Ectodermal cell (in vitro differentiated cells): Measurements from ENCODE around the gene SMYD5.

Experiments
- H3K27ac ChIP-seq: 2 replicates; pipeline ENCODE4 v1.7.0; 2013; ENCODE audit warnings: mild to moderate bottlenecking, low read depth, low read length; ENCODE audit not compliant: insufficient read depth, poor library complexity, severe bottlenecking
- H3K27me3 ChIP-seq: 2 replicates; pipeline ENCODE4 v1.7.0; 2013; ENCODE audit warnings: mild to moderate bottlenecking, low read length; ENCODE audit not compliant: insufficient read depth, control insufficient read depth, poor library complexity, severe bottlenecking
- H3K36me3 ChIP-seq: one replicate; pipeline ENCODE4 v1.7.0; 2013; ENCODE audit warnings: low read length; ENCODE audit not compliant: control insufficient read depth, insufficient read depth
- H3K4me1 ChIP-seq: one replicate; pipeline ENCODE4 v1.7.0; 2013; ENCODE audit warnings: low read length; ENCODE audit not compliant: control insufficient read depth, insufficient read depth
- H3K4me3 ChIP-seq: 2 replicates; pipeline ENCODE4 v1.7.0; 2013; ENCODE audit warnings: low read depth, low read length, control low read depth; ENCODE audit not compliant: insufficient read depth
- H3K9me3 ChIP-seq: 2 replicates; pipeline ENCODE4 v1.7.0; 2013; ENCODE audit warnings: mild to moderate bottlenecking, low read length, moderate library complexity; ENCODE audit not compliant: control insufficient read depth
- WGBS, 2 experiments: methylation state at CpG; one replicate each; pipeline ENCODE4 v1.1.7; 2013; ENCODE audit warnings: missing lambda C conversion rate in 2 of 2; 5-methylcytosine and 5-hydroxymethylcytosine counted together

Gene SMYD5

DNA sequence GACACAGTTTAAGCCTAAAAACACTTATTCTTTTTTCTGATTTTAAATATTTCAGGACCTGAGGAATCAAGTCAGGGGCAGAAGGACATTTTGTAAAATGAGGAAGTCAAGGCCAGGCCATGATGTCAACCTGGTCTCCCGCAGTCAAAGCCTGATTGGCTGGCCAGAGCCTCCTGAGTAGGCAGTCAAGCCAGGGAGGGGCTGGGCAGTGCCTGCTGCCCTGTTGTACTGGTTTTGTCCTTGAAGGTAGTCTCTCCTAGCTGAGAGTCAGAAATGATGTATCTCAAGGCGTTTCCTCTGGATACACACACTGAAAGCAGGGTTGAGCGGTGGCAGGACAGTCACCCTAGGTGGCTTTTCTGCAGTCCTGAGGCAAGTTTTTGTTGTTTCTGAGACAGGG, 39.9 kb downstream of the SMYD5 start:
- 90 to 94% methylated on average over 3 of the region's 3 CpGs for WGBS, 2 experiments
- Histone ChIP-seq H3K27me3 (no peaks in the 10 kb centered on the region), H3K36me3 (peaks cover 34% of the 10 kb centered on the region), H3K4me1 (peaks cover 7% of the 10 kb centered on the region), H3K27ac (no peak overlapping the region), H3K4me3 (no peak overlapping the region), H3K9me3 (no peaks in the 10 kb centered on the region)

DNA sequence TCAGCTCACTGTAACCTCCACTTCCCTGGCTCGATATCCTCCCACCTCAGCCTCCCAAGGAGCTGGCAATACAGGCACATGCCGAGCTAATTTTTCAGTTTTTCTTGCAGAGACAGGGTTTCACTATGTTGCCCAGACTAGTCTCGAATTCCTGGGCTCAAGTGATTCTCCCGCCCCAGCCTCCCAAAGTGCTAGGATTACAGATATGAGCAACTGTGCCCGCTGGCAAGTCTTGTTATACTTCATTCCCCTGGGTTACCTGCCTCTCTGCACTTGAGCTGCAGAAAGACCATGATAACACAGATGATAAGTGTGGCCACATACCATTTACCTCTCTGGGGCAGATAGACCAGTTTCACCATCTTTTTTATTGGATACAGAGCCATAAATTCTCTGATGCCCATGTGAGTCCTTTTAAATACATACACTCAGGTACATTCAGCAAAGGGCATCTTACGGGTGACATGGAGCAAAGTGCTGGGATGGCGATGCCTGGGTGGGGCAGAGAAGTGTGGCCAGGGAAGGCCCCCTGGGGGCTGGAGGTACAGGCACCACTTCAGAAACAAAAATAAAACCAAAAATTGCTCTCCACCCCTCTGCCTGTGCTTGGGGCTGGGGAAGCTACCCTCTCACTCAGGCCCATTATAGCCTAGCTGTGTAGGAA, 40.4 kb downstream of the SMYD5 start:
- Histone ChIP-seq H3K27me3 (no peaks in the 10 kb centered on the region), H3K4me3 (no peak overlapping the region), H3K4me1 (peaks cover 7% of the 10 kb centered on the region), H3K9me3 (no peaks in the 10 kb centered on the region), H3K27ac (no peak overlapping the region), H3K36me3 (peaks cover 28% of the 10 kb centered on the region)
- 93 to 94% methylated on average over 7 of the region's 7 CpGs for WGBS, 2 experiments

DNA sequence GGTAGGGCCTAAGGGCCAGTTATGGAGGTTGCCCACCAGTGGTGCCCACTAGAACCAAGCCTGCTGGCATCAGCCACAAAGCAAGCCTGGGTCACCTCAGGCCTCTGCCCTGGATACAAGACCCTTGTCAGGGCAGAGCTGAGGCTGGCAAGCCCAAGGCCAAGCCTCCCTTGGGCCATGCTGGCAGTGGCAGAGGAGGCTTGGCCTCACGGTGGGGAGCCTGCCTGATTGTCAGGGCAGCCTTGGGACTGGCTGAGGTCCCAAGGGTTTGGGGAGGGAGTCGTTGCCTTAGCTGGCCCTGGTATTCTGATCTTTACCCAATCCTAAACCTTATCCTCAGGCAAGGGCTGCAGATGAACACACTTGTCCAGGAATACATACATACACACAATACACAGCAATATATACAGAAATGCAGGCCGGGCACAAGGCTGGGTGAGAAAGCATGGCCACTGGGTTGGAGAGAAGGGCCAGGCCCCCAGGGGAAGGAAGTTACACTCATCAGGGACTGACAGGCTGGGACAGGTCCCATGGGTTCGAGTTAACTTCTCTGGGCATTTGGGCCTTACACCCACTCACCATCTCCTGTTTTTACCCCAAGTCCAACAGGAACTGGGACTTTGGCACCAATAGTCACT, 41.1 kb downstream of the SMYD5 start:
- peaks cover 22% of the 10 kb centered on the region for H3K36me3 ChIP-seq
- peaks cover 7% of the 10 kb centered on the region for H3K4me1 ChIP-seq
- H3K27me3 ChIP-seq = no peaks in the 10 kb centered on the region
- H3K9me3 ChIP-seq = no peaks in the 10 kb centered on the region
- H3K27ac ChIP-seq = no peak overlapping the region
- no peak overlapping the region for H3K4me3 ChIP-seq
- 84 to 86% methylated on average over 4 of the region's 4 CpGs for WGBS, 2 experiments

DNA sequence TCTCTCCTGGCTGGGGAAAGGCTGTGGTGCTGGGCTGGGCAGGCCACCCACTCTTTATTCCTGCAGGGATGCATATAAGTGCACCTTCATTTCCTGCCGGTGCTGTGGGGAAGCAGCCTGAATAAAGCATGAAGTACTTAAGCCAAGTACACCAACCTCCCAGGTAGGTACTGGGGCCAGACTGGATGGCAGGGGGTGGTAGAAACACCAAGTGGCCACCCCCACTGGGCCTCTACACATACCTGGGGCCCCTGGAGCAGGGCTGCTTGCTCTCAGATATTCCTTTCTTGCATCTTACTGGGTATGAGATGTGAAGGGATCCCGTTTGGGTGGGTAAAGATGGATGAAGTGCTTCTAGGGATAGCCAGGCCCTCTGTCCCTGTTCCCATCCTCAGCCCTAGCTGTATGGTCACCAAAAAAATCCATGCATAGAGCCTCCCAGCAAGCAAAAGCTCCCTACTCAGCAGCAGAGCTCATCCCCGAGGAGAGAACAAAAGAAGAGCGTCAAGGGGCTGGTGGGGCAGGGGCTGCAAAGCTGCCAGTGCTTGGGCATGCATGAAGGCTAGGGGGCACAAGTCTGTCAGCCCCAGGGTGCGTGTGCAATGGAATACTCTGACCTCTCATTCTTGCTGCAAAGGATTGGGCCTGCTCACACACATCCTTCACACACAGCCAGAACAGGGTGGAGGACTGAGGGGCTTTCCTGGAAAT, 42.0 kb downstream of the SMYD5 start:
- H3K4me3 ChIP-seq = no peak overlapping the region
- H3K9me3 ChIP-seq = no peaks in the 10 kb centered on the region
- 50 to 64% methylated on average over 5 of the region's 5 CpGs for WGBS, 2 experiments
- peaks cover 7% of the 10 kb centered on the region for H3K4me1 ChIP-seq
- peaks cover 18% of the 10 kb centered on the region for H3K36me3 ChIP-seq
- H3K27me3 ChIP-seq = no peaks in the 10 kb centered on the region
- H3K27ac ChIP-seq = no peak overlapping the region

DNA sequence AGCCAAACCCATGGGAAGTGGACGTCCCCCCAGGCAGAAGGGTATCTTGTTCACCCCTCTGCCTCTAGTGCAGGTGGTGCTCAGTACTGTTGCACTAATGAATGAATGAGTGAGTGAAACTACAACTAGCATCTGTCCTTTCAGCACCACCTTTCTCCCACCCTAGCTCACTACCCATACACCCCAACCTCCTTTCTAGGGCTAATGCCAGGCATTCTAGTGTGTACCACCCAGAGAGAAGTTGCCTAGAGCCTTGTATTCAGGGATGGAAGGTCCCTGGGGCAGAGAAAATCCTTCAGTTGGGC, 42.5 kb downstream of the SMYD5 start:
- H3K36me3 ChIP-seq = peaks cover 18% of the 10 kb centered on the region
- no peak overlapping the region for H3K27ac ChIP-seq
- H3K4me3 ChIP-seq = no peak overlapping the region
- 77 to 82% methylated on average over 1 of the region's 1 CpG for WGBS, 2 experiments
- no peaks in the 10 kb centered on the region for H3K9me3 ChIP-seq
- peaks cover 7% of the 10 kb centered on the region for H3K4me1 ChIP-seq
- H3K27me3 ChIP-seq = no peaks in the 10 kb centered on the region

DNA sequence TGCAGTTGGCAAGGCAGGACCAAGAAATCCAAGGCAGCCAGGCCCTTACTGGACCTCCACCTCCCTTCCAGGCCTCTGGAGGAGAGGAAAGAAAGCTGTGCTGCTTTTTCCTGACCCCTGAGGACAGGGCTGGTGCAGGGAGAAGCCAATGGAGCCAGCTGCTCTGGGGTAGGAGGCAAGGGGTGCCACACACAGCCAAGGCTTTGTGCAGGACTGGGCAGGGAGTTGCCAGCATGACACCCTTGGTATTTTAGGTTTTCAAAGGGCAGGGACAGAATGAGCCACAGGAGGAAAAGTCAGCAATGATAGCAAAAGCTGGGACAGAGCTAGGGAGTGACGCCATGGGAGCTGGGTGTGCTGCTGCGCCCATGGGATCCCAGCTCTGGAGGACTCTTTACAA, 43.0 kb downstream of the SMYD5 start:
- Histone ChIP-seq H3K4me1 (peaks cover 7% of the 10 kb centered on the region), H3K27me3 (no peaks in the 10 kb centered on the region), H3K9me3 (no peaks in the 10 kb centered on the region), H3K4me3 (no peak overlapping the region), H3K27ac (no peak overlapping the region), H3K36me3 (peaks cover 18% of the 10 kb centered on the region)
- WGBS, 2 experiments = 94 to 99% methylated on average over 2 of the region's 2 CpGs

DNA sequence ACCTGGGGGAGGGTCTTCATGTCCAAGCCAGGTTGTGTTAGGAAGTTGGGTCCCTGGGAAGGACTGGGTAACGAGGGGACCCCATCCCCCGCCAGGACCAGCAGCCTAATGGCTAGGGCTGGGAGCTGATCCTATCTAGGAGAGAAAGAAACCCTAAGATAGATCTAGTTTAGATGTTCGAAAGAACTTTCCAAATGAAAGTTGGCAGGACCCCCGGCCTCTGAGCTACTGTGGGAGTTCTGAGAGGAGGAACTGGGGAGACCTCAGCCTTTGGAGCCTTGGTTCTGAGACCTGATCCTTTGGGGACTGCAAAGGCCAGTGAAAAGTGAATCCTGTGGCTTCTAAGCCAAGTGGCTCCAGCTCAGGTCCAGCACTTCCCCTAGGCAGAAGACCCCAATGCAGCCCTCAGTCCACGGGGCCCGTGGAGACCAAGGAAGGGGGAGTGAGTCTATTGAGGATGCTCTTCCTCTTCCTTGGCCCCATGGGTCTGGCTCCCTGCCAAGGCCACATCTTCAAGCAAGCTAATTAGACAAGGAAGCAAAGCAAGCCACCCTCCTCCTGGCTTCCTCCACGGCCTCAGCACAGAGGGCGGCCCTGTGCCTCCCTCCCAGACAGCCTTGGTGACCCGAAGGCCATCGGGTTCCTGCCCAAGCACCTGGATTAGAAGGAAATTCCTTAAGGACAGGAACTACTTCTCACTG, 43.5 kb downstream of the SMYD5 start:
- peaks cover 15% of the 10 kb centered on the region for H3K36me3 ChIP-seq
- H3K4me3 ChIP-seq = no peak overlapping the region
- H3K4me1 ChIP-seq = peaks cover 7% of the 10 kb centered on the region
- no peak overlapping the region for H3K27ac ChIP-seq
- WGBS, 2 experiments = 85 to 92% methylated on average over 10 of the region's 10 CpGs
- H3K27me3 ChIP-seq = no peaks in the 10 kb centered on the region
- H3K9me3 ChIP-seq = no peaks in the 10 kb centered on the region

DNA sequence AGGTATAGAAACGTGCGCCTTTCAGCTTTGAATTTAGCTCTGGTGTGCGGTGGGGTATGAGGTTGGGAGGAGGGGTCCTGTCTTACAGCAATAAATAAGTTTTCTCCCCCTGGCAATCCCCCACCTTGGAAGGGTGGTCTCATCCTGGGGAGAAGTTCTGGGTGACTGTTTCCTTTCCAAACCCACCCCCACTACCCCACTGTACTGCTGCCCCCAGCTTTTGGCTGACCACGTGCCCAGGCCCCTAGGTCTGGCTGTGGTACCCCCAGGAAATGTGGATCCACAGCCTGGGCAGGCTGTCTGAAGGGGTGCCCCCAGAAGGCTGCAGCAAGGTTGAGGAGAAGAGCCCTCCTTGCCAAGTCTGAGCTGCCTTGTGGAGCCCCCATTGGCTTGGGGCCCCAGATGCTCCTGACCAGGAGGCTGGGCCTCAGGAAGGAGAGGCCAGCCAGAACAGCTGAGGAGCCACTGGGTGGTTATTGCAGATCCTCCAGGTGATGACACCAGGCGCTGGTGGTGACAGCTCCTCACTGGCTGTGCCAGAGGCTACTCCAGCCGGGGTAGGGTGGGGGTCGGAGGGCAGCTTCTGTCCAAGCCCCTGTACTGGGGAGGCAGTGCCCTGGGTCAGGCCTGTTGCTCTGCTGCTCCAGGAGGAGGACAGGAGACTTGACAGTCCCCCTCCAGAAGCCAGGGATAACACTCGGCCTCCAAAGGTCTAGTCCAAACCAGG, 44.3 kb downstream of the SMYD5 start:
- Histone ChIP-seq H3K36me3 (peaks cover 8% of the 10 kb centered on the region), H3K4me3 (no peak overlapping the region), H3K27ac (no peak overlapping the region), H3K4me1 (peaks cover 7% of the 10 kb centered on the region), H3K27me3 (no peaks in the 10 kb centered on the region), H3K9me3 (no peaks in the 10 kb centered on the region)
- WGBS, 2 experiments = 92 to 93% methylated on average over 8 of the region's 8 CpGs

DNA sequence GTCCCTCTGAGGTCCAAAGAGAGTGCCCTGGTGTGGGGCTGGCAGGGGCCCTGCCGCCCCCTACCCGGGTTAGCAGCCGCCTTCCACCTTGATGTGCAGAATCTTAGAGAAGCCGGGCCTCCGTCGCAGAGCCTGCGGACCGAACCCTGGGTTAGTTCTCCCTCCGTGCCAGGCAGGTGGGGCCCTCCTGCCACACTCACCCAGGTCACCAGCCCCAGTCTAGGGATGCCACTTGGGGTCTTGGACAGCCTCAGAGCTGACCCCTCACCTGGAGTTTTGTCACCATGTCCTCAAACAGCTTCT, 44.8 kb downstream of the SMYD5 start:
- no peak overlapping the region for H3K27ac ChIP-seq
- 94% methylated on average over 9 of the region's 9 CpGs for WGBS, 2 experiments
- no peaks in the 10 kb centered on the region for H3K9me3 ChIP-seq
- no peak overlapping the region for H3K4me3 ChIP-seq
- H3K27me3 ChIP-seq = no peaks in the 10 kb centered on the region
- peaks cover 7% of the 10 kb centered on the region for H3K4me1 ChIP-seq
- H3K36me3 ChIP-seq = peaks cover 2% of the 10 kb centered on the region

DNA sequence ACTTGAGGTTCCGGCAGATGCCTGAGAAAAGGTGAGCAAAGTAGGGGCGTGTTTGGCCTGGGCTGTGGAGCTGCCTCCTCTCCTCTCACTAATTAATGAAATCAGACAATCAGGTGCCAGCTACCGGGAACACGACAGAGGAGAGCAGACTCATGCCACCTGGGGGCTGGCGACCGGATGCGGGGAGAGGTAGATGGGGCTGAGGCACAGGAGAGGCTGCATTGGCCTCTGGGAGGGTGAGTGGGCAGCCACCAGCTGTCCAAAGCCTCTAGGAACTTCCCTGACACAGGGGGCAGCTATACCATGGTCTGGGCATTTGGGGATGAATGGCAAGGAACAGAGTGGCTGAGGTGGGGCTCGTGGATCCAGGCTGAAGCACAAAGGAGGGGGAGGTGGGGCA, 45.2 kb downstream of the SMYD5 start:
- Histone ChIP-seq H3K4me3 (no peak overlapping the region), H3K4me1 (peaks cover 7% of the 10 kb centered on the region), H3K27me3 (no peaks in the 10 kb centered on the region), H3K27ac (no peak overlapping the region), H3K36me3 (no peaks in the 10 kb centered on the region), H3K9me3 (no peaks in the 10 kb centered on the region)
- WGBS, 2 experiments = 90 to 92% methylated on average over 8 of the region's 8 CpGs
